Measurements from ENCODE around the gene CLOCK. TPM values are rescaled to one million over a fixed set of nuclear protein-coding genes. Genes with fewer than 3 reads are reported as not detected.
A peak's percentile ranks its signal among the peaks of the same experiment; 100 is the strongest.

The CLOCK gene
- total RNA-seq, 1 donor from 2014 or later: 17.5 TPM

DNA sequence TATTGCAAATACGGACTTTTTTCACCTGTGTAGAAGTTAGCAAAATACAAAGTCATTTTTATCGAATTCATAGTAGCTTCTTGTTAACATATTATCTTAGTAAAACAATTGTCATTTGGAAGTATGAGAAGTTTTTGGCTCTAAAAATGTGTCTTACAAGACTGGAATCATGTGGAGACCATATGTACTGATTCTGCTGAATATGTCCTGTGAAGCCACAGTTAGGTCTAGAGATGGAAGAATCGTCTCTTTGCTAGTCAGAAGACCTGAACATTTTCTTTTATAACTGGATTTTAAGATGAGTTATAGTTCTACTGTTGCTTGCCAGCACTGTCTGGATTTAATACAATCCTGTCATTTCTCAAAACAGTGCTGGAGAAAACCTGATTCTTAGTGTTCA, 121.9 kb downstream of the CLOCK start:
- peaks cover 47% of the 10 kb centered on the region for H3K36me3 Mint-ChIP-seq
- no peaks in the 10 kb centered on the region for H3K4me1 Mint-ChIP-seq (ENCODE audit: unreplicated experiment)
- no peak overlapping the region for H3K4me3 Mint-ChIP-seq
- H3K27ac Mint-ChIP-seq: no peak overlapping the region
- no peaks in the 10 kb centered on the region for H3K9me3 Mint-ChIP-seq
- no peaks in the 10 kb centered on the region for H3K27me3 Mint-ChIP-seq
- TF ChIP-seq, protein P1, sequence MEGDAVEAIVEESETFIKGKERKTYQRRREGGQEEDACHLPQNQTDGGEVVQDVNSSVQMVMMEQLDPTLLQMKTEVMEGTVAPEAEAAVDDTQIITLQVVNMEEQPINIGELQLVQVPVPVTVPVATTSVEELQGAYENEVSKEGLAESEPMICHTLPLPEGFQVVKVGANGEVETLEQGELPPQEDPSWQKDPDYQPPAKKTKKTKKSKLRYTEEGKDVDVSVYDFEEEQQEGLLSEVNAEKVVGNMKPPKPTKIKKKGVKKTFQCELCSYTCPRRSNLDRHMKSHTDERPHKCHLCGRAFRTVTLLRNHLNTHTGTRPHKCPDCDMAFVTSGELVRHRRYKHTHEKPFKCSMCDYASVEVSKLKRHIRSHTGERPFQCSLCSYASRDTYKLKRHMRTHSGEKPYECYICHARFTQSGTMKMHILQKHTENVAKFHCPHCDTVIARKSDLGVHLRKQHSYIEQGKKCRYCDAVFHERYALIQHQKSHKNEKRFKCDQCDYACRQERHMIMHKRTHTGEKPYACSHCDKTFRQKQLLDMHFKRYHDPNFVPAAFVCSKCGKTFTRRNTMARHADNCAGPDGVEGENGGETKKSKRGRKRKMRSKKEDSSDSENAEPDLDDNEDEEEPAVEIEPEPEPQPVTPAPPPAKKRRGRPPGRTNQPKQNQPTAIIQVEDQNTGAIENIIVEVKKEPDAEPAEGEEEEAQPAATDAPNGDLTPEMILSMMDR (conservative IDR thresholded peaks at IDR 0.05): no peak
- DNase-seq (ENCODE audit: extremely low spot score, unreplicated experiment): no peak

GRCh38 chr4:55416176-55416575, 130.5 kb downstream of the CLOCK start:
- Mint-ChIP-seq H3K4me3 (no peak overlapping the region), H3K27ac (no peak overlapping the region), H3K4me1 (ENCODE audit: unreplicated experiment) (no peaks in the 10 kb centered on the region), H3K36me3 (peaks cover 31% of the 10 kb centered on the region), H3K27me3 (no peaks in the 10 kb centered on the region), H3K9me3 (no peaks in the 10 kb centered on the region)
- TF ChIP-seq, protein P1 (conservative IDR thresholded peaks at IDR 0.05): no peak
- no peak for DNase-seq (ENCODE audit: extremely low spot score, unreplicated experiment)

- no peaks in the 10 kb centered on the region for H3K27me3 Mint-ChIP-seq
- H3K4me1 Mint-ChIP-seq (ENCODE audit: unreplicated experiment): peaks cover 12% of the 10 kb centered on the region
- peaks cover 22% of the 10 kb centered on the region for H3K36me3 Mint-ChIP-seq
- H3K27ac Mint-ChIP-seq: no peak overlapping the region
- no peaks in the 10 kb centered on the region for H3K9me3 Mint-ChIP-seq
- DNase-seq (ENCODE audit: extremely low spot score, unreplicated experiment): no peak
- no peak overlapping the region for H3K4me3 Mint-ChIP-seq
- TF ChIP-seq, protein P1 (conservative IDR thresholded peaks at IDR 0.05): no peak
Observed at GRCh38 chr4:55411621-55412020, 135.1 kb downstream of the CLOCK start.

DNA sequence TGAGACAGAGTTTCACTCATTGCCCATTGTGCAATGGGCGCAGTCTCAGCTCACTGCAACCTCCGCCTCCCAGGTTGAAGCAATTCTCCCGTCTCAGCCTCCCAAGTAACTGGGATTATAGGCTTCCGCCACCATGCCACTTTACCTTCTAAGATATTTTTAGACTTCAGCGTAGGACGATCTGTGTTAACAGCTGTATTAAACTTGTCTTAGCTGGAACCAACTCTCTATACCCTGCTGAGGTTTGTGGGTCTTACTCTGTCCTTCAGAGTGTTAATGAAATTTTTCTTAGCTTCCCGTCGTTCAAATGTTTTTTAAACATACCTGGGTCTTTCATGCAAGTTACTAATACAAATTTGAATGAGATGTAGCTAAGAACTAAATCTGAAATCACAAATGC, 136.3 kb downstream of the CLOCK start:
- Mint-ChIP-seq H3K36me3 (peaks cover 28% of the 10 kb centered on the region), H3K9me3 (no peaks in the 10 kb centered on the region), H3K4me1 (ENCODE audit: unreplicated experiment) (peaks cover 12% of the 10 kb centered on the region), H3K27me3 (no peaks in the 10 kb centered on the region), H3K27ac (no peak overlapping the region), H3K4me3 (no peak overlapping the region)
- TF ChIP-seq, protein P1 (conservative IDR thresholded peaks at IDR 0.05): no peak
- DNase-seq (ENCODE audit: extremely low spot score, unreplicated experiment): no peak

DNA sequence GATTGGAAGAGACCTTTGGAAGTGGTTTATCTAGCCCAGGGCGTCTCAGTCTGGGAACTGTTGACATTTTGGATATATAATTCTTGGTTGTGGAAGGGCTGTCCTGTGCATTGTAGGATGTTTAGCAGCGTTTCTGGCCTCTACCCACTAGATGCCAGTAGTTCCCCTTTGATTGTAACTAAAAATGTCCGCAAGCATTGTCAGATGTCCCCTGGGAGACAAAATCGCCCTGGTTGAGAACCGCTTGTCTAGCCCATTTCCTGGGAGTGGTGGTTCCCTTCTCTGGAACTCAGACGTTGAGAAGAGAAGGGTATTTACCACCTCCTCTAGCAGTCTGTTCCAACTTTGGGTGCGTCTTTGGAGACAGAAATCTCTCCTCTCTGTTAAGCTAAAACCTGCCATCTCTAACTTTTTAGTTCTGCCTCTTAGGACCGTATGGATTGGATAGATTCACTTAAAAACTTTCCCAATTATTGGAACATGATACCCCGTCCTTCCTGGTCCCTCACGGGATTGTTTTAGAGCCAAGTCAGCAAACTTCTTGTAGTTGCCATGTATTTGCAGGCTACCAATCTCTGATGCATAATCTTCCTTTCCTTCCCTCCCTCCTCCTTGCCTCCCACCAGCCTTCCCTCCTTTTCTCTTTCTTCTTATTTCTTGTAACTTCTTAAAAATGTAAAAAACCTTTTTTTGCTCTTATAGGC, 137.1 kb downstream of the CLOCK start:
- DNase-seq (ENCODE audit: extremely low spot score, unreplicated experiment): no peak
- H3K36me3 Mint-ChIP-seq: peaks cover 28% of the 10 kb centered on the region
- TF ChIP-seq, protein P1 (conservative IDR thresholded peaks at IDR 0.05): peak; percentile 53
- H3K4me3 Mint-ChIP-seq: no peak overlapping the region
- H3K27me3 Mint-ChIP-seq: no peaks in the 10 kb centered on the region
- no peak overlapping the region for H3K27ac Mint-ChIP-seq
- H3K9me3 Mint-ChIP-seq: no peaks in the 10 kb centered on the region
- H3K4me1 Mint-ChIP-seq (ENCODE audit: unreplicated experiment): peaks cover 12% of the 10 kb centered on the region
